ENCODE measurements around the gene GANAB.
"Not testable (repeated sequence)": the region's sequence is repeated elsewhere in the genome, so short reads cannot be mapped to it uniquely, and the experiment has no call there.

The GANAB gene

GRCh38 chr11:62645946-62646824, at the start of gene GANAB:
Gene GANAB (minus strand): TSS chr11:62646613. CDS start chr11:62646599, 14 bp downstream.
- peak; percentile 100 for DNase-seq (ENCODE audit: low spot score)

DNA sequence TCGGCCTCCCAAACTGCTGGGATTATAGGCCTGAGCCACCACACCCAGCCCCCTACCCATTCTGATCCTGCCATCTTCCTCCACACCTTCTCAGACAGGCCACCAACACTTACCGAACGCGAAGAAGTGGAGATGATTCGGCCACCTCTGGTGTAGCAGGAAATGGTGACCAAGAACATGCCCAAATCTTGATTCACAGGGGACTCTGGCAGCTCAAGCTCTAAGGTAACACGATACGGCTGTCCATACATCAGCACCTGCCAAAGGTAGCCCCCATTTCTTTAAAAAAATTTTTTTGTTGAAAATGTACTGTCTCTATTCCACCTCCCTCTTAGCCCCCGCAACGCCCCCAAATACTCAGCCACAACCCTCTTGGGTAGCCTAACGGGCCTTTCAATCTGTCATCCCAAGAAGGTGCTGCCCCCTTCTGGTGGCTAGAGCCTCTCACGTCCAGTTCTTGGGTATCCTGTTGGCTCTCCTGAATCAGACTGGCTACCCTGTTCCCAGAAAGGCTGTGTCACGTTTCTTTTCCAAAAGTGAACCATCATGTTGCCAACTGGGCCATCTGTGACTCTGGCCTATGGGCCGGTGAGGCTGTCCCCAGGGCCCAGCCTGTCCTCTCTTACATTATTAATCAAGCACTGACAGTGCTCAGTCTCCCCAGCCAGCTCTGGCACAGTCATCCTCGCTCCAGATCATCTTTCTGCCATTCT, 48.2 kb upstream of the GANAB start:
- peak; percentile 83 for DNase-seq (ENCODE audit: low spot score)

DNA sequence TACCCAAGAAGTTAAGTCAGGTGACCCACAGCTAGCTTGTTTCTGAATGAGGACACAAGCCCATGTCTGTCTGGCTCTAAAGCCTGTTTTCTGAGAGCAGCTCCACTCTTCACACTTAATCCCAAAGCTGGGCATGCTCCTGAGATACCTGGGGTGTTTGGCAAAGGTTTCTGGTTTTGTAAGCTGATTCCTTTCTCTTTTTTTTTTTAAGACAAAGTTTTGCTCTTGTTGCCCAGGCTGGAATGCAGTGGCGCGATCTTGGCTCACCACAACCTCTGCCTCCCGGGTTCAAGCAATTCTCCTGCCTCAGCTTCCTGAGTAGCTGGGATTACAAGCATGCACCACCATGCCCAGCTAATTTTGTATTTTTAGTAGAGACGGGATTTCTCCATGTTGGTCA, 47.2 kb upstream of the GANAB start:
- DNase-seq (ENCODE audit: low spot score) = not testable (repeated sequence)

DNA sequence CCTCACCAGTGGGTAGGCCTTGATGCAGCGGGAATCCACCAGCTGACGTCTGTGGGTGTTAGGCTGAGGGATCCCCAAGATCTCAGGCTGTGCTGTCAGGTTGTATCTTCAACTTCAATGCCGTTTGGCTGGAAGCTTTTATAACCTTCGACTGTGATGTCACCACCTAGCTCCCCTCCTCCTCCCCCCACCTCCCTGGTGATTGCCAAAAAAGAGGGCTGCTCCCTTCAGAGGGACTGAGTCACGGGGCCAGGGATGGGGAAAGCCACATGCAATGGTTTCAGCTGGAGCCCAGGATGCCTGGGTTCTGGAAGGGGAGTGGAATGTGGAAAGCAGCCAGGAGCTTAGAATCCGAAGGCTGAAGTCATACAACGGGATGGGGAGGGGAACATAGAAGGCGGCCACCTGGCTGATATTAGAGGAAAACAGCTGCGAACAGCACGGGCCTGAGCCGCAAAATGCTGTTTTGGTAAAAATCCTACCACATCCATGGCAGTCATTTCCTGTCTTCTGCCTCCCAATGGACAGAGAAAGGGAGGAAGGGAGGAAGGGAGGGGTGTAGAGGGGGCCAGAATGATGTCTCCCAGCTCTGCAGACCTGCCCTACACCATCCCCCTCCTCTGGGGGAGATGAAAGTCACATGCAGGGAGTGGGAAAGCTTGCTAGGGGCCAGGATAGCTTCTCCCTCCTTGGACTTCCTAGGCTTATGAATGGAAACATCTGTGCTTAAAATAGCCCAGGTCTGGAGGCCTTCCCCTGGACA, 43.2 kb upstream of the GANAB start, which contains the start of gene LRRN4CL:
LRRN4CL (minus strand) TSS at position 110 of the 763 bp plus-strand sequence. CDS start 1,022 bp downstream, outside the sequence.
- DNase-seq (ENCODE audit: low spot score) = peak; percentile 98

DNA sequence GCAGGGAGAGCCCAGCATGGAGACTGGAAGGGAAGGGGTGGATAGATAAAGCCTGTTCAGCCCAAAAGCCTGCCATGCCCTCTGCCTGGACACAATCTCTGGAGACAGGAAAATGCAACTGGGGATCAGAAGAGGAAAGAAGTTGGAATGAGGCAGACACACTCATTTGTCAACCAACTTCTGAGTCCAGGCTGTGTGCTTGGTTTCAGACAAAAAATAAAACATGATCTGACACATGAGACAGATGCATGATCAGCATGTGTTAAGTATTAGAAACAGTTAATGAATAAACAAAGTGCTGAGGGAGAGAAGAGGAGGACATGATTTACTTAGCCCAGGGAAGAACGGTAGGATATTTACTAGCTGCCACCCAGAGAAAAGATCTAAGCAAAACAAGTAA, 42.1 kb upstream of the GANAB start:
- DNase-seq (ENCODE audit: low spot score) = no peak

GRCh38 chr11:62687508-62688396, 41.3 kb upstream of the GANAB start:
- DNase-seq (ENCODE audit: low spot score) = no peak

DNA sequence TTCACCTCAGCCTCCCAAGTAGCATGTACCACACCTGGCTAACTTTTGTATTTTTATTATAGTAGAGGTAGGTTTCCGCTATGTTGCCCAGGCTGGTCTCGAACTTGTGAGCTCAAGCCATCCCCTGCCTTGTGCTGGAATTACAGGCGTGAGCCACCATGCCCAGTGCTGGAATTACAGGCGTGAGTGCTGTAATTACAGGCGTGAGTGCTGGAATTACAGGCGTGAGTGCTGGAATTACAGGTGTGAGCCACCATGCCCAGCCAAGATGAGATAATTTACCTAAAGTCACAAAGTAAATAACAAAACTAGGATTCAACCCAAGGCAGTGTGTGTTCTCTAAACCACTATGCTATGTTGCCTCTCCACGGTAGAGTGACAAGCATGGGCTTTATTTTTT, 36.1 kb upstream of the GANAB start:
- no peak for DNase-seq (ENCODE audit: low spot score)

DNA sequence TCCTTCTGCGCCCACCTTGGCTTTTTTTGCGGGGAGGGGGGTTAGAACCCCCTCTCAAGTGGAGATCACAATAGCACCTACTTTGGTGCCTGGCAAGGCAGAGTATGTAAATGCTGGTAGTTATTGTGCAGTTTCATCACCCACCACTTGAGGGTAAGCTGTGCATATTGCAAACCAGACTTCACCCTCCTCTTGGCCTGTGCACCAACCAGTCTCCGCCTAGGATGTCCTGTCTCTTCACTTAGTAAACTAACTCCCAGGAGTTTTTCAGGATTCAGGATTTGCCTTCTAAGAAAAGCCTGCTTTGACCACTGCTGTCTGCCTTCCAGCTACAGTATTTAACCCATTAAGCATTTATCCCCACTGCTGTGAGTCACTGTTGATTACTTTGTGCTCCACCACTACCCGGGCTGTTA, 34.4 kb upstream of the GANAB start:
- peak; percentile 81 for DNase-seq (ENCODE audit: low spot score)

GRCh38 chr11:62678770-62679696, 32.6 kb upstream of the GANAB start, which contains the start of gene UBXN1:
Gene UBXN1 (minus strand): TSS chr11:62679073. CDS start chr11:62678923, 150 bp downstream.
- DNase-seq (ENCODE audit: low spot score) = peak; percentile 91

DNA sequence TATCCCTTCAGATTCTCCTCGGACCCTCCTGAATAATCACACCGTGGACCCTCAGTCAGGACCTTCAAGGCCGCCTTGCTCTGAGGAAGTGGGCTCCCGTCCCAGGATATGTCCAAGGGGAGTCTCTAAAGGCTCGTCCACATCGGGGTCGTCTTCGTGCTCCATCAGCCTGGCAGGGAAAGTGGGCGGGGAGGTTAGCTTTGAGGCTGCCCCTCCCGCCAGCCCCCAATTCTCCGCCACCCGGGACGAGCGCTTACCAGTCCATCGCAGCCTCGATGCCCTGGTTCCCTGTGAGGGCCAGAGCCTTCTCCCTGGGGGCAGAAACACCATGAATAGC, 32.0 kb upstream of the GANAB start:
- DNase-seq (ENCODE audit: low spot score) = no peak

GRCh38 chr11:62677714-62678113, 31.3 kb upstream of the GANAB start:
- DNase-seq (ENCODE audit: low spot score) = no peak

DNA sequence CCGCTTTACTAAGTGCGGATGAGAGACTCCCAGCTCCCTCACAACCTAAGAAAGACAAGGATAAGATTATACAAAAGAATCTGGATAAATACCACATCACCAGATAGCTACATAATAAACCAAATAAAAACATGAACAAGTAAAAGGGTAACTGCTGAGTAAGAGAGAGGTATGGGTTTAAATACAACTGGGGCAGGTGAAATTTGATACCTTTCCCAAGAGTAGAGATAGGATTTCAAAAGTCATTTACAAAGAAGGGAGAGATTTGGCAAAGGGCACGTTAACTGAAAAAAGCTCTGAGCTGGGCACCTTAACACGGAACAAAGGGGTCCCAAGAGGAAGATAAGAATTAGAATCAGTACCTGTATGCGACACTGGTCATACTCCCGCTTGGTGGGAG, 30.7 kb upstream of the GANAB start:
- DNase-seq (ENCODE audit: low spot score) = no peak

GRCh38 chr11:62676698-62677097, 30.3 kb upstream of the GANAB start:
- DNase-seq (ENCODE audit: low spot score) = no peak

GRCh38 chr11:62675415-62675814, 29.0 kb upstream of the GANAB start:
- DNase-seq (ENCODE audit: low spot score) = not testable (repeated sequence)

GRCh38 chr11:62673196-62673525, 26.7 kb upstream of the GANAB start:
- DNase-seq (ENCODE audit: low spot score) = no peak

GRCh38 chr11:62671608-62672389, 25.4 kb upstream of the GANAB start, which contains the start of the genes LBHD1 and UQCC3:
Gene LBHD1 (minus strand): TSS chr11:62672267. CDS start chr11:62670031, 2,236 bp downstream.
Gene UQCC3 (plus strand): TSS chr11:62671673. CDS start chr11:62671746, 73 bp downstream.
- peak; percentile 69 for DNase-seq (ENCODE audit: low spot score)

GRCh38 chr11:62671236-62671607, 24.8 kb upstream of the GANAB start:
- DNase-seq (ENCODE audit: low spot score) = peak; percentile 35

GRCh38 chr11:62669420-62670161, 23.2 kb upstream of the GANAB start:
- DNase-seq (ENCODE audit: low spot score) = no peak

GRCh38 chr11:62667460-62667859, 21.0 kb upstream of the GANAB start:
- DNase-seq (ENCODE audit: low spot score) = no peak

Measured in AG08395 (cell line).